Inflammatory macrophage (primary cell): ENCODE data around the gene SLC1A7.
A peak's percentile ranks its signal among the peaks of the same experiment; 100 is the strongest.

ENCODE experiments used
- DNase-seq, 2 donors: peaks; one replicate each; pipeline ENCODE4 v3.0.0-alpha.2; 2020 to 2022

SLC1A7 gene

DNA sequence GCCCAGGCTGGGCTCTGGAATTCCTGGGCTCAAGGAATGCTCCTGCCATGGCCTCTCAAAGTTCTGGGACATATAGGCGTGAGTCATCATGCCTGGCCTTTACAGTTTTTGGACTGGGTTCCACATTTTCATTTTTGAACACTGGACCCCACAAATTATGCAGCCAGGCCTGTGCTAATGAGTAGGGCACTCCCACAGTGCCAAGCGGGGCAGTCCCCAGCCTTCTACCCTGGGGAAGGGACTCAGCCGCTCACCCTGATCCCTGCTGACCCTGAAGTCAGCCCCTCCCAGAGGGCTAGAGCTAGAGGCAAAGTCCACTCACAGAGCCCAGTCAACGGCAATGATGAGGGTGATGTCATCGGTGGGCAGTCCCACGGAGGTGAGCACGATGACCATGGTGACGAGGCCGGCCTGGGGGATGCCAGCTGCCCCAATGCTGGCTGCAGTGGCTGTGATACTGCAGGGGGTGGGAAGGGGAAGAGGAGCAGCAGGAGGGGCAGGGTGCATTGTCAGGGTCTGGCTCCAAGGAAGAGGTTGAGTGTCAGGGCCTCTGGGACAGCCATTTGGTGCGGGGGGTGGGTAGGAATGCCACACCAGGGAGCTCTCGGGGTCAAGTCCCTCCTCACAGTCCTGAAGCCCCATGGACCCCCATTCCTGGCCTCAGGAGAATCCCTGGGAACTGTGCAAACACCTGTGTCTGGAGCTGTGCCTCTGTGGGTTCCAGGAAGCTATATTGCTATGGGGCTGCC is 52.8 kb downstream of the SLC1A7 start:
- DNase-seq, result no peak

DNA sequence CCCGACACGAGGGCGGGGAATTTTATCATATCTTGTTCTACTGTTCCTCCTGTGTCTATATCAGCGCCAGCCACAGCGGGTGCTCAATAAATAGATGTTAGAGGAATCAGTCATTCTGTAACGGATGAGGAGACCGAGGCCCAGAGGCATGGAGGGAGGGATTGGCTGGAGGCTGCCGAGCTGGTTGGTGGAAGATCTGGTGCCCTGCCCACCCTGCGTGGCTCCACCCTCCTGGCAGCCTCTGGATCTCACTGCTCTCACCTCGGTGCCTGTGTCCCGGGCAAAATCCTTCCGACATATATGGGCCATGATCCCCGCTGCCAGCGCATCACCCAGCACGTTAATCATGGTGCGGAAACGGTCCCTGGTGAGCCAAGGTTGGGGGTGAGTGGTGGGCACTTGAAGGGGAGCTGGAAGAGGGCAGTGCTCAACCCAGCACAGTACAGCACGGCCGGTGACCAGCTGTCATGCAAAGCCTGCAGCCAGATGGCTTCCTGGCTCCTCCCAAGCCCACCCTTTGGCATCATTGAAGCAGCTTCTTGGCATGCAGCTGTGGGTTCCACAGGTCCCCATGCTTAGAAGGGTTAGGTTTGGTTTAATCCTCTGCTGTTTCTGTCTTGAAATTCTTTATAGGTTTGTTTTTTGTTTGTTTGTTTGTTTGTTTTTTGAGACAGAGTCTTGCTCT is 53.7 kb downstream of the SLC1A7 start:
- no peak for DNase-seq

DNA sequence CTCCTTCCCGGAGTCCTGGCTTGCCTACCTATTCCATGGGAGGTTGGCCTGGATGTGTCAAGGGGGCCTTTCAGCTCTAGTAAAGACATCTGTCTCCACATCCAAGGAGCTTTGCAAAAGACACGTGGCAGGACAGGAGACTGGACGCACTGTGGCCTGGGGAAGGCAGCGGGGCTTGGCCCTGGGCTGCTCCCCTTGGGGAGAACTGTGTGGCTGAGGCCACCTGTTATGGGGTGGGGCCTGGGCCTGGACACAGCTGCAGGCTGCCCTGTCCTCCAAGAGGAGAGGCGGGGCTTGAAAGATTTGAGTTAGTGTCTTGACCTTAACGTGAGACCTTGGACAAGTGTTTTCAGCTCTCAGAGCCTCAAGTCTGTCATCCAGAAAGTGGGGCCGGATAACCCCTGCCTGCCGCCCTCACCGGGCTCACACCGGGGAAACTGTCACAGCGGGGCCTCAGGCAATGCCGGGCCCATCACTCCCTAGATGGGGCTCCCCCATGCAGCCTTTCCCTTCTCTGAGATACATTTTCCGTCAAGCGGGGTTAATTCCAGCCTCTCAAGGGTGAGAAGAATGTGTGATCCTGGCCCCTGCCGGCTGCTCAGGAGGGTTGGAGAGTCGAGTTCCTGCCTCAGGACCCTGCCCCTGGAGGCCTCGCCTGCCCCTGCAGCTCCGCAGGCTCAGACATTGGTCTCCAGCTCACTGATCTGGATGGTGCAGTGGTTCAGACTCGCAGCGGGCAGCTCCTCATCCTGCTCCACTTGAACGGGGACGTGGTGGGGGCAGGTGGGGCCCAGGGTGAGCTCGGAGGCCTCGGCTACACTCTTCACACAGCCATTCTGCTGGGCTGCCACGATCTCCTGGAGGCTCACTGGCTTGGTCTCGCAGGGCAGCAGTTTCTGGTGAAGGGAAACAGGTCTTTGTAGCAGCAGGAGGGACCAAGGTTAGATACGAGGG is 54.8 kb downstream of the SLC1A7 start:
- no peak for DNase-seq

DNA sequence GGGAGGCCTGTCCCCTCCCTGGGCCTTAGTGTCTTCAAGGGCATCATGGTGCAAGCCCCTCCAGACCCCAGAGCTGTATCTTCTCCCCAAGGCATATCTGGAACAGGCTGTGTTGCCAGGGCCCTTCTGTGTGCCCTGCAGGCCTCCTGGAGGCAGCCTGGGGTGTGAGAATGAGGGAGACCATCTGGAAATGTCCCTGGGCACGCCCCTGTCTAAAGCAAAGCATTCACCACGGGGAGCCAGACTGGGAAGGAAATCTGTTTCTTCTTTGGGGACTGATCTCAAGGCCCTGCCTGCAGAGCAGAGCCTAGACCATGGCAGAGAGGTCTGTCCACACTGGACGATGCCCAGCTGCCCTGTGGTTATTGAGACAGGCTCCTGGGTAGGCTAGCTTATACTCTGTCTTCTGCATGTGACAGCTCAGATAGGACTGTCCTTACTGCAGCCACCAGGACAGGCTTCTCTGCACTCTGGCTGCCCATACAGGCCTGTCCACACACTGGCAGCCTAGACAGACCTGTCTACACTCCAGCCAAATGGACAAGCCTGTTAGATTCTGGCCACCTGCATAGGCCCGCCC is 55.9 kb downstream of the SLC1A7 start:
- DNase-seq, result no peak

DNA sequence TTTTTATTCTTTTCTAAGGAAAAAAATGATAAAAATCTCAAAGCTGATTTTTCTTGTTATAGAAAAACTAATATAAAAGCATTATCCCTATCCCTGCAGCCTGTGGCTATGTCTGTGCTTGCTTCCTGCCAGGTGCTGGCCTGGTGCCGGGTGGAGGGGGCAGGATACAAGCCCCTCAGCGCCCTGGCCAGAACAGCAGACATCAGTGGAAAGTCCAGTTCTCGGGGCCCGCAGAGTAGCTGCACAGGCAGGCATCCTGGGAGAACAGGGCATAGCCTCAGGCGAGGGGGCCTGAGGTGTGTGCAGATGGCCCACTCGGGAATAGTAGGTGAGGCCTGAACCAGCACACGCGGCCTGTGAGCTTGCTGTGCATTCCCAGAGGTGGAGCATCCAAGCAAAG is 57.0 kb downstream of the SLC1A7 start:
- no peak for DNase-seq

DNA sequence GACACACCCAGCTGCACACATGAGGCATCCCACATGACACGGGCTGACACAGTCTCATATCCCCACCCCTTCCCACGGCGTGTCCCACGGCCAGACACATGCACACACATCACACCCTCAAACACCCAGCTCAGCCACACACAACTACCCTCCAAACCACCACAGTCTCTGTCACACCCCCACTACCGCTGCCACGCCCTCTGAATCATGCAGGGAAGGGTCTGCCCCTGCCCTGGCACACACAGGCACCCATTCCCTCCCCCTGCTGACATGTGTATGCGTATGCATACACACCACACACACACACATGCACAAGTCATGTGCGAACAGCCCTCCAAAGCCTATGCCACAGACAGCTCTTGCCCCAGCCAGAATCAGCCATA is 57.9 kb downstream of the SLC1A7 start:
- no peak for DNase-seq

DNA sequence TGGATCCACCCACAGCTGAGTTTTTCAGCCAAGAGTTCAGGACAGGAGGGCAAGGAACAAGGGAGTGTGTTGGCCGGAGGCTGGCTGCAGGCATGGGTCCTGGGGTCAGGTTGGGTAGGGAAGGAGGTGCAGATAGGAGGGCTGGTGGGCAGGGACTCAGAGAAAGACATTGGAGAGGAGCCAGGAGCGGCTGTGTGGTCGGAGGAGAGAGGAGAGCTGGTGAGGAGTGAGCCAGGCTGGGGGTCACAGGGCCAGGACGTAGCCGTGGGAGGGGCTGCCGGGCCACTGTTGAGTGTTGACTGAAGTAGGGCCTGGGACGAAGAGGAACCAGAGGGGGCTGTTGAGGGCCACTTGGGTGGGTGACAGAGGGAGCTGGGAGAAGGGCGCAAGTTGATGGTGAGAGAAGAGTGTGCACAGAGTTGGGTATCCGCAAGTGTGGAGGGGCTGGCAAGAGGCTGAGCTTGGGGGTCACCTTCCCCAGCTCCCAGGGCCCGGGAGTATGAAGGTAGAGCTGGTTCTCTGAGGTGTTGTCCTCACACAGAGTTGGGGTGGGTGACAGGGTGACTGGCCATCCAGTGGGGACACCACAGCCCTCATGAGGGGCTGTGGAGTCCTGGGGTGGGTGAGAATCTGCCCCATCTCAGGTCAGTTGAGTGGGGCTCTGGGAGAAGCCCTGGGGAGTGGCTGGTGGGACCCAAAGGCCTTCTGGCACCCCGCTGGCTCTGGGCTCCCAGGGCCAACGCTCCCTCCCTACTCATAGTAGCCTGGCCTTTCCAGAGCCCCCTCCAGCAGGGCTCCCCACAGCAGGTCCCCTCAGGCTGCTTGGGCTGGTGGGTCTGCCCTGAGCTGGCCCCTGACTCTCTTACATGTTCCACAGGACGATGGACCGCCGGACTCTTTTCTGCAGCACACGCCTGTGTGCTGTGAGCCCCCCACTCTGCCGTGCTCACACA is 58.5 kb downstream of the SLC1A7 start:
- no peak for DNase-seq

DNA sequence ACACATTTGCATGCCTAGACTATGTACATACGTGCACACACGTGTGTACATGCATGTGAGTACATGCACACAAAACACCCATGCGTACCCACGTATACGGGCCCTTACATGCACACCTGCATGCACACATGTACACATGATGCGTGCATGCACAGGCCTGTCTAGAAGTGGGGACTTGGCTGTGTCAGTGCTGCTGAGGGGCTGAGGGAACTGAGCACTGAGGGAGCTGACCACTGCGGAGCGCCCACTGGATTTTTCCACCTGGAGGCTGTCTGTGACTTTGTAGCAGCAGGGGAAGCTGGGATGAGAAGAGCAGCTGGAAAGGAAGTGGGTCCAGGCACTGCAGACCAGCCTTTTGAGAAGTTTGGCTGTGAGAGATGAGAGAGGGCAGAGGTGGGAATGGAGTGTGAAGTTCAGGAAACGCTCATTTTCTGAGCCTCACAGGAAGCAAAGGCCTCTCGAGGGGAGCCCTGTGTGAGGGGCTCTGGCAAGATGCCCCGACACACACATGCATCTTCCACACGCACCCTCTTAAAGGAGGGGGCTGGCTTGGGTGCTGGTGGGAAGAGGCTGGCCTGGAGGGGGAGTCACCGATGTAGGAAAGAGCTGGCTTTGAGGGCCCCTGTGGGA is 59.5 kb downstream of the SLC1A7 start:
- no peak for DNase-seq

DNA sequence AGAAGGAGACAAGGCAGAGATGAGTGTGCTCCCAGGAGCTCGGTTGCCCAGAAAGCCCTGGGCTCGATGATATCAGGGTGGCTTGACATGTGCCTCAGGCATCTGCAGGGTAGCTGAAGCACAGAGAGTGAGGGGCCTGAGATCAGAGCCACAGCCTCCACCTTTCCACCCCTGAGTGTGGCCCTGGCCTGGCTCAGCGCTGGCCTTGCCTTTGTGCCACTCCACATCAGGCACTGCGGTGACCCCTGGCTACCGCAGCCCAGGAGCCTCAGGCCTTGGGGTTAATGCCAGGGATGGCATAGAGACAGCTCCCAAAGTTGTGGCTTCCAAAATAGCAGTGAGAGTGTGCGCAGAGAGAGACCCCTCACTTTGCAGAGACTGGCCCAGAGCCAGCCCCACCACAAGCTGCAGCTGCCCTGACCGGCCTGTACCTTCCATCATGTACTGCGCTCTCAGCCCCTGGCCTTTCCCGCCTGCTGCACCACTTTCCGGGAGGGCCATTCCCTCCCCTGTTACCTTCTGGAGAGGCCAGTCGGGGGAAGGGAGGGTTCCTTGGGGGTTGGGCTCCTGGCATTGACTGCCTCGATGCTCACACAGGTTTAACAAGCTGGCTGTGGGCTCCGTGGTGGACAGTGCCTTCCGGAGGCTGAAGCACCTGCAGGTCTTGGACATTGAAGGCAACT is 60.9 kb downstream of the SLC1A7 start:
- no peak for DNase-seq

DNA sequence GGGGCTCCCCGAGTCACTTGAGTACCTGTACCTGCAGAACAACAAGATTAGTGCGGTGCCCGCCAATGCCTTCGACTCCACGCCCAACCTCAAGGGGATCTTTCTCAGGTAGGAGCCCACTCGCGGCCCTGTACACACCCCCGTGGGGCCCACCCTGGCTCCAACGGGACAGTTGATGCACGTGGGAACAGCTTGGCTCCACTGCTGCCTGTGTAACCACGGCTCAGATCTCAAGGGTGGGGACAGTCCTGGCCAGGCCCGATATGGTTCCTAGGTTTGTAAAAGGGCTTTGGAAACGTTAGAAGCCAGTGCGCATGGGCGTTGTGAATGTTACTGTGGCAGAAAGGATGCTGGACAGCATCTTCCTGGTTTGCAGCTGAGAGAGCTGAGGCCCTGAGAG is 61.7 kb downstream of the SLC1A7 start:
- DNase-seq, result no peak

DNA sequence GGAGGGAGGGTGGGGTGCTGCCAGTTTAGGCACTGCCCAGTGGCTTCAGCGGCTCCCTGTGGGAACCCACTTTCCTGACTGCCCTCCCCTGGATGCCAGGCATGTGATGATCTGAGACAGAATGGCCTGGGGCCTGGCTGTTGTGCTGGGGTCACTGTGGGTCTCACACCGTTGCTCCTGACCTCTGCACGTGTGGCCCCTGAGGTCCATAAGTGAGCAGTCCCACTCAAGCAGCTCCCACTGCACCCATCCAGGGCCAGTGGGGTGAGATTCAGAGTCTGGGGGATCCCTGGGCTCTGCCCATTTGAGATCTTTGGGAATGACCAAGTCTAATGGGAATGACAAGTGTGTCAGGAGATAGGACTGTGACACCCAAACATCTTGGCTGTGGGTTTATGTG is 62.4 kb downstream of the SLC1A7 start:
- DNase-seq, result no peak

DNA sequence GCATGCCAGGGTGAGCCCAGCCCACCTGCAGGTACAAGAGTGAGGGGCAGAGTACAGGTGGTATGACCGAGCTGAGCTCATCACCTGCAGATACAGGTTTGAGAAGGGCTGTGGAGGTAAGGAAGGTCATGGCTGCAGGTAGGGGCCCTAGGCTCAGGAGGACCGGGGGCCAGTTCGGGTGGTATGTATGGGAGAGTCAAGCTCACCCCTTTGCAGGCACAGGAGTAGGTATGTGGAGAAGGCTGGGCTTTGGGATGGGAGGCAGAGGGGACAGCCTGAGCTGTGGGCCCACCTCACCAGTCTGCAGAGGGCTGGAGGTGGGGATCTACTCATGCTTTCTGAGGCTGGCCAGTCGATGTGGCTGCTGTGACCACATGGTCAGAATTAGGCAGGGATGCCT is 63.2 kb downstream of the SLC1A7 start:
- DNase-seq, result no peak

DNA sequence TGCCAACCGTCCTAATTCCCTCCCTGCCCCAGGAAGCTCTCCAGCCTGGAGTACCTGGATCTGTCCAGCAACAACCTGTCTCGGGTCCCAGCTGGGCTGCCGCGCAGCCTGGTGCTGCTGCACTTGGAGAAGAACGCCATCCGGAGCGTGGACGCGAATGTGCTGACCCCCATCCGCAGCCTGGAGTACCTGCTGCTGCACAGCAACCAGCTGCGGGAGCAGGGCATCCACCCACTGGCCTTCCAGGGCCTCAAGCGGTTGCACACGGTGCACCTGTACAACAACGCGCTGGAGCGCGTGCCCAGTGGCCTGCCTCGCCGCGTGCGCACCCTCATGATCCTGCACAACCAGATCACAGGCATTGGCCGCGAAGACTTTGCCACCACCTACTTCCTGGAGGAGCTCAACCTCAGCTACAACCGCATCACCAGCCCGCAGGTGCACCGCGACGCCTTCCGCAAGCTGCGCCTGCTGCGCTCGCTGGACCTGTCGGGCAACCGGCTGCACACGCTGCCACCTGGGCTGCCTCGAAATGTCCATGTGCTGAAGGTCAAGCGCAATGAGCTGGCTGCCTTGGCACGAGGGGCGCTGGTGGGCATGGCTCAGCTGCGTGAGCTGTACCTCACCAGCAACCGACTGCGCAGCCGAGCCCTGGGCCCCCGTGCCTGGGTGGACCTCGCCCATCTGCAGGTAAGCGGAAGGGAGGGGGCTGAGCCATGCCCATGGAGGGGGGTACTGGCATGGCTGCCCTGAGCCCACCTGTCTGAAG is 63.9 kb downstream of the SLC1A7 start:
- DNase-seq, result no peak

DNA sequence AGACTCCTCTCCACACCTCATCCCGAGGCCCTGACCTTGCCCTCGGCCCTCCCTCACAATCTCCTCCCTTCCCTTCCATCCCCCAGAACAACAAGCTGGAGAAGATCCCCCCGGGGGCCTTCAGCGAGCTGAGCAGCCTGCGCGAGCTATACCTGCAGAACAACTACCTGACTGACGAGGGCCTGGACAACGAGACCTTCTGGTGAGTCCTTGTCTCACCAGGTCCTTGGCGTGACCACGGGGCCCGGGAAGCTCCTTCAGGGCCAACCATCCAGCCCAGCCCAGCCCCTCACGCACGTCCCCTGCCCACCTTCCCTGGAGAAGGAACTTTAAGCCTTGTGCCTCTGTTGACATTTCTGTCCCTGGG is 64.9 kb downstream of the SLC1A7 start:
- DNase-seq, result no peak

DNA sequence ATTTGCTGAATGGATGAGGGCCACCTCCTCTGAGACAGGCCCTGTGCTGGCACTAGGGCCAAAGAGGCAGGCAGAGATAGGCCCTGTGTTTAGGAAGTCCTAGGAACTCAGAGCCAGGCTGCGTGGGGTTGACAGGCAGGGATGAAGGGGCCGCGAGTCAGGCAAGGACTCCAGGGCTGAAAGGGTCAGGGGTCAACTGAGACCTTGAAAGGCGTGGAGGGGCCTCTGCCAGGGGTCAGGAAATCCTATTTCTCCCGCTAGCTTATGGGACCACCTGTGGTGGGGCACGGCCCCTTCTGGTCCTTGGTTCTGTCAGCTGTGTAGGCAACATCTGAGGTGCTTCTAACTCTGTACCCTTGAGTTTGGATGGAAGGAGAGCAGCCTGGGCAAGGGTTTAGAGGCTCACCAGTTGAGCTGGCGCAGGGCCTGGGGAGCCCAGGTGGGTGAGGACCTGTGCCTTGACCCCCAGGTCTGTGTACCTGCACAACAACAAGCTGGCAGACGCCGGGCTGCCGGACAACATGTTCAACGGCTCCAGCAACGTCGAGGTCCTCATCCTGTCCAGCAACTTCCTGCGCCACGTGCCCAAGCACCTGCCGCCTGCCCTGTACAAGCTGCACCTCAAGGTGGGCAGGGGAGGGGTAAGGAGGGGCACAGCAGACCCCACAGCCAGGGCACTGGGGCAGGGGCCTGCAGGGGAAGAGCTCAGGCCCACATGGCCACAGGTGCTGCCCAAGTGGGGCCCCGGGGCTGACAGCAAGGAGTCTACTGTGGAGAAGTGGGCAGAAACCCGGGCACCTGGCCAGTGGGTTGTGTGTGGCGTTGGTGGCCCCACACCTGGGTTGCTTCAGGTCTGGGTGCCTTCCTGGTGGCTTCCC is 65.5 kb downstream of the SLC1A7 start:
- DNase-seq, result no peak

DNA sequence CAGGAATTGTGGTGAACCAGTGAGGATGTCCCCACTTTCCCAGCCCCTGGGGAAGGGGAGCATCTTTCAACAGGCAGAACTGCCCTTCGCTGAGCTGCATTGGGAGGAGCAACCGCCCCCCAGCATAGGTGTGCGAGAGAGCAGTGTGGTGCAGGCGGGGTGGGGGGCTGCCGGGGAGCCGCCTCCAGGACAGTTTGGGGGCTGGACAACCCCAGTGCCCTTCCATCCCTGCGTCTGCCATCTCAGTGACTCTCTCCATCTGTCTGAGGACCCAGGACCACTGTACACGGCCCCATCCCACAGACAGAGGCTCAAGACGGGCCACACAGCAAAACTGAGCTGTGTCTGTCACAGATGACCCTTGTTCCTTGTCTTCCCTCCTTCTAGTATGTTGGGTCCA is 66.3 kb downstream of the SLC1A7 start:
- DNase-seq, result no peak

DNA sequence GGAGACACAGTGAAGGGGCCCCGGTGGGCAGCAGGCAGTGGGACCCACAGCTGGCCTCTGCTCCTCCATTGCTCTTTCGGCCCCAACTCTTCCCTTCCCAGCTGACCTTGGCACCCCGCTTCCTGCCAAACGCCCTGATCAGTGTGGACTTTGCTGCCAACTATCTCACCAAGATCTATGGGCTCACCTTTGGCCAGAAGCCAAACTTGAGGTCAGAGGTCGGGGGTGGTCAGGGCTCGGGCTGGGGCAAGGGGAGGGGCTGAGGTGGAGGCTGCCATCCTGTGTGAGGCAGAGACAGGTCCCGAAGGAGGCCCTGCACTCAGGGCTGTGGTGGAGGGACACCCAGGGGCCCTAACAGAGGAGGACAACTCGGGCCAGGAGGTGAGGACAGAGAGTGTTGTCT is 66.7 kb downstream of the SLC1A7 start:
- DNase-seq, result no peak

DNA sequence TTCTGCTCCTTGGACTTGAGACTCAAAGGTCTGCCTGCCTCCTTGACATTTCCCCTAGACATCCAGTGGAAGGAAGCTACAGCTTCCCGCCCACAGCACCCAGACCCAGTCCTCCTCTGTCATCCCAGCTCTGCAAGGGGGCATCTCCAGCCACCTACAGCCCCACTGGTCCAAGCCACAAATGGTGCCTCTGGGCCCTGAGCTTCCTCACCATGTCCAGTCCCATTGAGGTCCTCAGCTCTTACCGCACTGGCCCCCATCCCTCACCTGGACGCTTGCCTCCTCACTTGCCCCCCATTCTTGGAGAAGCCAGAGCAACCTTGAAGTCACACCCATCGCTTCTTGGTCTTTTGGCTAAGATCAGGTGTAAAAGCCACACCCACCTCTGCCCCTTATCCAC is 67.2 kb downstream of the SLC1A7 start:
- peak in 1 of 2 donors; percentile 21 for DNase-seq
